SK-N-SH (cell line): ENCODE results near the gene SS18. TPM values are rescaled to one million over a fixed set of nuclear protein-coding genes. Genes with fewer than 3 reads are reported as not detected.

Source experiments
- CTCF ChIA-PET: fragments of 300-600, 350-600 bp; formaldehyde crosslinking; extraction: SDS; loops from one replicate; lab custom pipeline; 2021; lab: Yijun Ruan, JAX
- POLR2A ChIA-PET: fragments of 350-600 bp; sonication (Branson Sonifier 250); formaldehyde crosslinking; extraction: SDS; loops from one replicate; lab custom pipeline; 2020; ENCODE audit warnings: antibody characterized with exemption, inconsistent platforms; lab: Yijun Ruan, JAX
- DNase-seq: peaks from one replicate; pipeline ENCODE4 v3.0.0; 2012
- H2AFZ ChIP-seq: fragments of 200-600 bp; sonication (generic); 2 replicates; pipeline ENCODE4 v1.8.1; 2016; ENCODE audit warnings: antibody characterized with exemption, mild to moderate bottlenecking, low read depth
- H3F3A ChIP-seq: fragments of 200-600 bp; sonication (generic); replicated peaks from 2 replicates; pipeline ENCODE3; 2016; ENCODE audit warnings: antibody characterized with exemption, mild to moderate bottlenecking; ENCODE audit not compliant: insufficient read depth
- H3K27ac ChIP-seq, 2 experiments: fragments of 200-500 bp in 1 of 2; fragments of 200-600 bp in 1 of 2; sonication (Bioruptor generic) in 1 of 2; sonication (generic), shearing (Covaris generic) in 1 of 2; 2 replicates each; pipeline versions ENCODE4 v1.5.1 to v1.6.1; 2014 to 2016; ENCODE audit warnings: low read depth in 2 of 2, inconsistent platforms in 1 of 2, low read length in 1 of 2, mild to moderate bottlenecking in 1 of 2, mixed read lengths in 1 of 2
- H3K27me3 ChIP-seq: fragments of 200-600 bp; sonication (generic), shearing (Covaris generic); 2 replicates; pipeline ENCODE4 v1.6.1; 2016; ENCODE audit warnings: mixed run types; ENCODE audit not compliant: insufficient read depth
- H3K36me3 ChIP-seq, 2 experiments: fragments of 200-500 bp in 1 of 2; fragments of 200-600 bp in 1 of 2; sonication (Bioruptor generic) in 1 of 2; sonication (generic) in 1 of 2; replicated peaks in 1 of 2; 2 replicates each; pipeline versions ENCODE3 to v1.5.1; 2014 to 2016; ENCODE audit warnings: low read length in 1 of 2, mild to moderate bottlenecking in 1 of 2; ENCODE audit not compliant: insufficient read depth in 2 of 2, control insufficient read depth in 1 of 2
- H3K4me1 ChIP-seq, 2 experiments: fragments of 200-500 bp in 1 of 2; fragments of 200-600 bp in 1 of 2; sonication (Bioruptor generic) in 1 of 2; sonication (generic), shearing (Covaris generic) in 1 of 2; 2 replicates each; pipeline versions ENCODE4 v1.5.1 to v1.6.1; 2014 to 2016; ENCODE audit warnings: low read depth in 1 of 2, low read length in 1 of 2, mixed run types in 1 of 2; ENCODE audit not compliant: insufficient read depth in 2 of 2, control insufficient read depth in 1 of 2
- H3K4me2 ChIP-seq: fragments of 200-600 bp; sonication (generic), shearing (Covaris generic); 2 replicates; pipeline ENCODE4 v1.6.1; 2017; ENCODE audit warnings: mixed run types
- H3K4me3 ChIP-seq, 2 experiments: fragments of 200-500 bp in 1 of 2; fragments of 200-600 bp in 1 of 2; sonication (Bioruptor generic) in 1 of 2; sonication (generic), shearing (Covaris generic) in 1 of 2; 2 replicates each; pipeline versions ENCODE4 v1.5.1 to v1.8.1; 2014 to 2016; ENCODE audit warnings: low read depth in 2 of 2, inconsistent platforms in 1 of 2, low read length in 1 of 2, mild to moderate bottlenecking in 1 of 2, mixed read lengths in 1 of 2, moderate library complexity in 1 of 2
- H3K79me2 ChIP-seq: fragments of 200-600 bp; sonication (generic); 2 replicates; pipeline ENCODE4 v1.8.1; 2017; ENCODE audit warnings: mild to moderate bottlenecking; ENCODE audit not compliant: insufficient read depth
- H3K9ac ChIP-seq: fragments of 200-600 bp; sonication (generic); 2 replicates; pipeline ENCODE4 v1.6.1; 2017; ENCODE audit warnings: mixed run types
- H3K9me2 ChIP-seq: fragments of 200-600 bp; sonication (generic); 2 replicates; pipeline ENCODE4 v1.6.1; 2017; ENCODE audit warnings: mixed run types
- H3K9me3 ChIP-seq: fragments of 200-600 bp; sonication (generic); 2 replicates; pipeline ENCODE4 v1.6.1; 2017; ENCODE audit warnings: mixed run types, mild to moderate bottlenecking, moderate library complexity
- H4K20me1 ChIP-seq: fragments of 200-600 bp; sonication (generic); 2 replicates; pipeline ENCODE4 v1.6.1; 2017; ENCODE audit warnings: mild to moderate bottlenecking, mixed run types; ENCODE audit not compliant: insufficient read depth
- EP300 ChIP-seq, 2 experiments: IDR thresholded peaks; 2 replicates each; pipeline versions ENCODE4 v1.4.0 to v1.6.1; 2012; ENCODE audit warnings: borderline replicate concordance in 1 of 2, low read depth in 1 of 2, low read length in 1 of 2
- EZH2phosphoT487 ChIP-seq: fragments of 200-600 bp; sonication (generic); IDR thresholded peaks from 2 replicates; pipeline ENCODE4 v1.6.1; 2017; ENCODE audit warnings: low read depth, mixed run types, mild to moderate bottlenecking, antibody characterized with exemption, moderate library complexity, borderline replicate concordance
- FOSL2 ChIP-seq: IDR thresholded peaks from 2 replicates; pipeline ENCODE4 v1.4.0; 2012; ENCODE audit warnings: low read depth, mild to moderate bottlenecking, moderate library complexity, borderline replicate concordance
- FOXJ3 ChIP-seq: sonication (generic); formaldehyde crosslinking; IDR thresholded peaks from 2 replicates; pipeline ENCODE4 v1.5.1; 2020; ENCODE audit warnings: mild to moderate bottlenecking, missing genetic modification reagents
- FOXM1 ChIP-seq: IDR thresholded peaks from 2 replicates; pipeline ENCODE4 v1.4.0; 2012; ENCODE audit warnings: low read depth, mild to moderate bottlenecking
- GABPA ChIP-seq: IDR thresholded peaks from 2 replicates; pipeline ENCODE4 v1.4.0; 2012; ENCODE audit warnings: low read depth, mild to moderate bottlenecking
- GATA2 ChIP-seq: sonication (generic); formaldehyde crosslinking; IDR thresholded peaks from 2 replicates; pipeline ENCODE4 v1.5.0; 2020; ENCODE audit warnings: mild to moderate bottlenecking, missing genetic modification reagents
- IRF3 ChIP-seq: fragments of 150-350 bp; IDR thresholded peaks from 2 replicates; pipeline ENCODE4 v1.6.1; 2016; ENCODE audit warnings: mild to moderate bottlenecking, low read depth, low read length
- JUND ChIP-seq: IDR thresholded peaks from 2 replicates; pipeline ENCODE4 v1.4.0; 2012
- MEF2A ChIP-seq: IDR thresholded peaks from 2 replicates; pipeline ENCODE4 v1.4.0; 2012; ENCODE audit warnings: low read depth, borderline replicate concordance
- MXI1 ChIP-seq: IDR thresholded peaks from 2 replicates; pipeline ENCODE4 v1.6.1; 2012; ENCODE audit warnings: mild to moderate bottlenecking, low read depth, low read length, improper control_type of control experiment
- NFIC ChIP-seq: IDR thresholded peaks from 2 replicates; pipeline ENCODE4 v1.4.0; 2012; ENCODE audit warnings: borderline replicate concordance
- NRF1 ChIP-seq: IDR thresholded peaks from 2 replicates; pipeline ENCODE4 v1.6.1; 2012; ENCODE audit warnings: low read depth, mild to moderate bottlenecking, low read length
- PBX3 ChIP-seq: IDR thresholded peaks from 2 replicates; pipeline ENCODE4; 2012
- RAD21 ChIP-seq: IDR thresholded peaks from 2 replicates; pipeline ENCODE4 v1.6.1; 2012; ENCODE audit warnings: mild to moderate bottlenecking, low read length
- SMC3 ChIP-seq: IDR thresholded peaks from 2 replicates; pipeline ENCODE4 v1.6.1; 2012; ENCODE audit warnings: low read depth, low read length, improper control_type of control experiment
- TCF12 ChIP-seq: IDR thresholded peaks from 2 replicates; pipeline ENCODE4 v1.4.0; 2012
- TEAD4 ChIP-seq: IDR thresholded peaks from 2 replicates; pipeline ENCODE4 v1.4.0; 2012; ENCODE audit warnings: mild to moderate bottlenecking, borderline replicate concordance; ENCODE audit not compliant: insufficient read depth
- ZBTB33 ChIP-seq: IDR thresholded peaks from 2 replicates; pipeline ENCODE4 v1.4.0; 2012; ENCODE audit warnings: low read depth, borderline replicate concordance
- WGBS: methylation state at CpG from one replicate; pipeline ENCODE4 v1.1.6; 2017; ENCODE audit warnings: low lambda C conversion rate; 5-methylcytosine and 5-hydroxymethylcytosine counted together
- polyA plus RNA-seq, 3 experiments: library from polyadenylated mRNA; depleted of rRNA; stranded (reverse); fragments of >200 nt; gene quantifications; 2 replicates each; pipeline ENCODE4 v1.2.3, GENCODE V29; 2012

SS18 gene
- polyA plus RNA-seq, 1 of the 3 experiments (the other 2 are of a cell fraction) = 98.6 TPM

- no peaks in the 10 kb centered on the region for H3F3A ChIP-seq
- H3K9me3 ChIP-seq = no peaks in the 10 kb centered on the region
- H3K79me2 ChIP-seq = no peaks in the 10 kb centered on the region
- DNase-seq = no peak
- ChIA-PET POLR2A (no interaction called here), CTCF (no interaction called here)
- no peaks in the 10 kb centered on the region for H3K36me3 ChIP-seq
- H3K9me2 ChIP-seq = no peaks in the 10 kb centered on the region
- no peaks in the 10 kb centered on the region for H3K27me3 ChIP-seq
- no peak overlapping the region for H3K4me3 ChIP-seq
- TF ChIP-seq SMC3 (no peak), EP300 (IDR thresholded peaks at IDR 0.05; ENCODE audit: borderline replicate concordance in 1 of 2, low read depth in 1 of 2, low read length in 1 of 2) (no peak), MEF2A (no peak), IRF3 (no peak), FOXJ3 (CRISPR knock-in tag) (no peak)
- no peaks in the 10 kb centered on the region for H3K4me1 ChIP-seq
- H2AFZ ChIP-seq = no peak overlapping the region
- H3K4me2 ChIP-seq = no peak overlapping the region
- no peak overlapping the region for H3K27ac ChIP-seq
- H3K9ac ChIP-seq = no peak overlapping the region
- 46% methylated on average over 2 of the region's 2 CpGs for WGBS
- H4K20me1 ChIP-seq = no peaks in the 10 kb centered on the region
Observed at GRCh38 chr18:25979369-25980040, 110.9 kb downstream of the SS18 start.

DNA sequence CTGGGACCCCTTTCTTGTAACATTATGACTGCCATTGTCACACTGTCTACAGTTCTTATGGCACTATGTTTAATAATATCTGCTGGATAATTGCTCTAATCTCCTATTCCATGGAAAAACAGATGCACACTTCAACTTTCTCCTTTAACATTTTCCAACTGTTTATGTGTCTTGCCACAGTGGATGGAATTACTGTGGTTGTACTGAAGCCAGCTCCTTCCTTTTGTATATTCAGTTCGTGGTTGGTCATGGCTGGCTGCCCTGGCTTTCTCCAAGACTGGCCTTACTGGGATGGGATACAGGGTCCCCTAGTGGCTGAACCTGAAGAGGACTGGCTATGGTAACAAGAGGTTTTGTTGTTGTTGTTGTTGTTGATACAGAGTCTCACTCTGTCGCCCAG is 113.9 kb downstream of the SS18 start:
- Histone ChIP-seq H4K20me1 (no peaks in the 10 kb centered on the region), H3F3A (no peaks in the 10 kb centered on the region), H3K9me2 (no peaks in the 10 kb centered on the region), H3K27me3 (no peaks in the 10 kb centered on the region), H3K4me2 (no peak overlapping the region), H2AFZ (no peak overlapping the region), H3K36me3 (no peaks in the 10 kb centered on the region), H3K4me1 (no peaks in the 10 kb centered on the region), H3K4me3 (no peak overlapping the region), H3K9ac (no peak overlapping the region), H3K27ac (no peak overlapping the region), H3K9me3 (no peaks in the 10 kb centered on the region), H3K79me2 (no peaks in the 10 kb centered on the region)
- POLR2A ChIA-PET = no interaction called here
- no peak for TF ChIP-seq FOSL2
- TF ChIP-seq GATA2 = no peak
- TF ChIP-seq PBX3 = no peak
- TF ChIP-seq FOXM1 = no peak
- TF ChIP-seq EZH2phosphoT487 = no peak
- no peak for TF ChIP-seq ZBTB33
- no peak for TF ChIP-seq GABPA
- no peak for TF ChIP-seq TCF12
- no peak for TF ChIP-seq TEAD4
- TF ChIP-seq JUND = no peak
- no peak for TF ChIP-seq RAD21
- TF ChIP-seq FOXJ3 (CRISPR knock-in tag) = no peak
- no peak for TF ChIP-seq MXI1
- TF ChIP-seq NFIC = no peak
- no peak for TF ChIP-seq NRF1
- CTCF ChIA-PET = no interaction called here
- no peak for DNase-seq
- WGBS = 43% methylated on average over 2 of the region's 2 CpGs
